Osteoblast (primary cell): Measurements from ENCODE around the gene CHST15. TPM values are rescaled to one million over a fixed set of nuclear protein-coding genes. Genes with fewer than 3 reads are reported as not detected.
"Not testable (repeated sequence)": the region's sequence is repeated elsewhere in the genome, so short reads cannot be mapped to it uniquely, and the experiment has no call there.

ENCODE experiments used
- DNase-seq: peaks from one replicate; pipeline ENCODE4 v3.0.0; 2011; ENCODE audit warnings: low spot score, mixed read lengths; ENCODE audit not compliant: insufficient read length; ENCODE audit errors: missing footprints
- H2AFZ ChIP-seq: 2 replicates; pipeline ENCODE4 v1.6.0; 2011; ENCODE audit warnings: mild to moderate bottlenecking, low read length
- H3K27ac ChIP-seq: 2 replicates; pipeline ENCODE4 v1.5.1; 2011; ENCODE audit warnings: mild to moderate bottlenecking, low read depth, low read length, moderate library complexity
- H3K27me3 ChIP-seq: 2 replicates; pipeline ENCODE4 v1.6.0; 2012; ENCODE audit warnings: mild to moderate bottlenecking, control low read depth, inconsistent platforms, low read length, moderate library complexity; ENCODE audit not compliant: insufficient read depth
- H3K36me3 ChIP-seq: 2 replicates; pipeline ENCODE4 v1.5.1; 2011; ENCODE audit warnings: mild to moderate bottlenecking, low read length, control low read depth, moderate library complexity; ENCODE audit not compliant: insufficient read depth
- H3K4me1 ChIP-seq: 2 replicates; pipeline ENCODE4 v1.5.1; 2011; ENCODE audit warnings: mild to moderate bottlenecking, low read length, control low read depth, moderate library complexity; ENCODE audit not compliant: insufficient read depth
- H3K4me2 ChIP-seq: 2 replicates; pipeline ENCODE4 v1.6.0; 2011; ENCODE audit warnings: mild to moderate bottlenecking, low read length; ENCODE audit not compliant: insufficient read depth
- H3K4me3 ChIP-seq: fragments of 200-600 bp; sonication (generic); 3 replicates; pipeline ENCODE4 v1.5.1; 2012; ENCODE audit warnings: mild to moderate bottlenecking, low read length, inconsistent platforms; ENCODE audit not compliant: insufficient read depth
- H3K79me2 ChIP-seq: 2 replicates; pipeline ENCODE4 v1.6.0; 2012; ENCODE audit warnings: mild to moderate bottlenecking, low read length, control low read depth, inconsistent platforms; ENCODE audit not compliant: insufficient read depth
- H3K9me3 ChIP-seq: 2 replicates; pipeline ENCODE4 v1.5.1; 2011; ENCODE audit warnings: low read depth, low read length, control low read depth
- H4K20me1 ChIP-seq: 2 replicates; pipeline ENCODE4 v1.6.0; 2012; ENCODE audit warnings: mild to moderate bottlenecking, low read length, control low read depth; ENCODE audit not compliant: insufficient read depth
- total RNA-seq: library from RNA; depleted of rRNA; stranded (reverse); fragments of >200 nt; gene quantifications from 2 replicates; pipeline ENCODE4 v1.2.3, GENCODE V29; 2012
- TF ChIP-seq, protein P1 (sequence below): IDR thresholded peaks from 2 replicates; pipeline ENCODE4 v1.5.1; 2011; ENCODE audit warnings: mild to moderate bottlenecking, low read depth, low read length, moderate library complexity; ENCODE audit errors: extremely low read depth

The CHST15 gene
- total RNA-seq, 1 donor = 22.8 TPM

DNA sequence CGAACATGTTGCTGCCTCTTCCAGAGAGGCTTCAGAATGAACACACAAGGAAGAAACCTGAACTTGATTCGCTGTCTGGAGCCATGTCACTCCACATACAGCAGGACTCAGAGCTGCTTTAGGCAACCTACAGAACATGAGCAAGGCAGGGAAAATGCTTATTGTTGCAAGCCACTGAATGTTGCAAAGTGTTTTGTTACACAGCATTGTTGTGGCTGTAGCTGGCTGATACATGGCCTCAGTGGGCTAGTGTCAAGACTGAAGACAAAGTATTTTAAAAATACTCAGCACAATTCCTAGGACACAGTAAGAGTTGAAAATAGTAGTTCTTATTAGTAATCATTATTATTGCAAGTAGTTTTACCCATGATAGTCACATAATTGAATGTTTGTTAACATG lies 3.1 kb upstream of the CHST15 start:
- DNase-seq = peak; percentile 29
- H3K4me2 ChIP-seq = no peak overlapping the region
- H3K27ac ChIP-seq = no peak overlapping the region
- H3K9me3 ChIP-seq = peaks cover 9% of the 10 kb centered on the region
- H3K27me3 ChIP-seq = peaks cover 12% of the 10 kb centered on the region
- H3K79me2 ChIP-seq = no peaks in the 10 kb centered on the region
- H4K20me1 ChIP-seq = peaks cover under 1% of the 10 kb centered on the region
- peaks cover 3% of the 10 kb centered on the region for H3K4me1 ChIP-seq
- TF ChIP-seq, protein P1, sequence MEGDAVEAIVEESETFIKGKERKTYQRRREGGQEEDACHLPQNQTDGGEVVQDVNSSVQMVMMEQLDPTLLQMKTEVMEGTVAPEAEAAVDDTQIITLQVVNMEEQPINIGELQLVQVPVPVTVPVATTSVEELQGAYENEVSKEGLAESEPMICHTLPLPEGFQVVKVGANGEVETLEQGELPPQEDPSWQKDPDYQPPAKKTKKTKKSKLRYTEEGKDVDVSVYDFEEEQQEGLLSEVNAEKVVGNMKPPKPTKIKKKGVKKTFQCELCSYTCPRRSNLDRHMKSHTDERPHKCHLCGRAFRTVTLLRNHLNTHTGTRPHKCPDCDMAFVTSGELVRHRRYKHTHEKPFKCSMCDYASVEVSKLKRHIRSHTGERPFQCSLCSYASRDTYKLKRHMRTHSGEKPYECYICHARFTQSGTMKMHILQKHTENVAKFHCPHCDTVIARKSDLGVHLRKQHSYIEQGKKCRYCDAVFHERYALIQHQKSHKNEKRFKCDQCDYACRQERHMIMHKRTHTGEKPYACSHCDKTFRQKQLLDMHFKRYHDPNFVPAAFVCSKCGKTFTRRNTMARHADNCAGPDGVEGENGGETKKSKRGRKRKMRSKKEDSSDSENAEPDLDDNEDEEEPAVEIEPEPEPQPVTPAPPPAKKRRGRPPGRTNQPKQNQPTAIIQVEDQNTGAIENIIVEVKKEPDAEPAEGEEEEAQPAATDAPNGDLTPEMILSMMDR = no peak
- no peak overlapping the region for H3K4me3 ChIP-seq
- no peak overlapping the region for H2AFZ ChIP-seq
- no peaks in the 10 kb centered on the region for H3K36me3 ChIP-seq

DNA sequence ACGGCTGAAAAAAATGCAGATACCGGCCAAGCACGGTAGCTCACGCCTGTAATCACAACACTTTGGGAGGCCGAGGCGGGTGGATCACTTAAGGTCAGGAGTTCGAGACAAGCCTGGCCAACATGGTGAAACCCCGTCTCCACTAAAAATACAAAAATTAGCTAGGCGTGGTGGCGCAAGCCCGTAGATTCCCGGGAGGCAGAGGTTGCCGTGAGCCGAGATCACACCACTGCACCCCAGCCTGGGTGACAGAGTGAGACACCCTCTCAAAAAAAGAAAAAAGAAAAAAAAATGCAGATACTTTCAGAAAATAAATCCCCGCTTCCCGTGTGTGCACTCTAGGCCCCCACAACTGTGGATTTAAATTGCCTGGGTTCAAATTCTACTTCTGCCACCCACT lies 2.4 kb upstream of the CHST15 start:
- H3K9me3 ChIP-seq, H4K20me1 ChIP-seq, H3K4me2 ChIP-seq, H3K36me3 ChIP-seq, DNase-seq, H3K4me3 ChIP-seq, H3K79me2 ChIP-seq, H3K4me1 ChIP-seq, H2AFZ ChIP-seq, H3K27ac ChIP-seq: not testable (repeated sequence)
- H3K27me3 ChIP-seq = peaks cover 16% of the 10 kb centered on the region

DNA sequence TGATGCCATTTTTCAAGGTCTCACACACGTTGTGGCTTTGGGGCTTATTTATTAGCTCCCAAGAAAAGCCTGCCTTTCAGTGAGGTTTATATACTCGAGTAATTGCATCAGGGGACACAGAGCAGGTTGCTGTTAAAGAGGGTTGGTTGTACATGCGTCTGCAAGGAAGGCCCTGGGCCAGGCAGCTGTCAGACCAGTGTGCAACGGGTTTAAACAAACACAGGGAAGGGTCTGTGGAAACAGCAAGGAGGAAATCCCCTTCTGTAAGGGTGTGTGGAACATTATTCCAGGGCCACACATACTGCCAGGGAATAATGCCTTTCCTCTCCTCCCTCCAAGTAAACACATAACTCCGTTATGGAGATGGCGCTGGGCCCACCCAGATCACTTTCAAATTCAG lies 1.7 kb upstream of the CHST15 start:
- Histone ChIP-seq H4K20me1 (peaks cover 13% of the 10 kb centered on the region), H3K4me1 (peaks cover 3% of the 10 kb centered on the region), H3K27ac (no peak overlapping the region), H3K9me3 (peaks cover 7% of the 10 kb centered on the region), H3K4me3 (no peak overlapping the region), H3K36me3 (no peaks in the 10 kb centered on the region), H3K27me3 (peaks cover 17% of the 10 kb centered on the region), H3K79me2 (no peaks in the 10 kb centered on the region), H3K4me2 (no peak overlapping the region), H2AFZ (no peak overlapping the region)
- TF ChIP-seq, protein P1 = no peak
- DNase-seq = peak; percentile 25

- TF ChIP-seq, protein P1 = no peak
- peak overlapping the region; percentile 67 for H3K4me3 ChIP-seq
- no peak overlapping the region for H3K27ac ChIP-seq
- H3K36me3 ChIP-seq = no peaks in the 10 kb centered on the region
- H3K79me2 ChIP-seq = no peaks in the 10 kb centered on the region
- peak overlapping the region; percentile 82 for H2AFZ ChIP-seq
- H3K9me3 ChIP-seq = peaks cover 6% of the 10 kb centered on the region
- DNase-seq = no peak
- peak overlapping the region; percentile 83 for H3K4me2 ChIP-seq
- peaks cover 17% of the 10 kb centered on the region for H3K27me3 ChIP-seq
- H3K4me1 ChIP-seq = peaks cover 3% of the 10 kb centered on the region
- peaks cover 19% of the 10 kb centered on the region for H4K20me1 ChIP-seq
These were observed 1.0 kb upstream of the CHST15 start for GRCh38 chr10:124094419-124094785.

DNA sequence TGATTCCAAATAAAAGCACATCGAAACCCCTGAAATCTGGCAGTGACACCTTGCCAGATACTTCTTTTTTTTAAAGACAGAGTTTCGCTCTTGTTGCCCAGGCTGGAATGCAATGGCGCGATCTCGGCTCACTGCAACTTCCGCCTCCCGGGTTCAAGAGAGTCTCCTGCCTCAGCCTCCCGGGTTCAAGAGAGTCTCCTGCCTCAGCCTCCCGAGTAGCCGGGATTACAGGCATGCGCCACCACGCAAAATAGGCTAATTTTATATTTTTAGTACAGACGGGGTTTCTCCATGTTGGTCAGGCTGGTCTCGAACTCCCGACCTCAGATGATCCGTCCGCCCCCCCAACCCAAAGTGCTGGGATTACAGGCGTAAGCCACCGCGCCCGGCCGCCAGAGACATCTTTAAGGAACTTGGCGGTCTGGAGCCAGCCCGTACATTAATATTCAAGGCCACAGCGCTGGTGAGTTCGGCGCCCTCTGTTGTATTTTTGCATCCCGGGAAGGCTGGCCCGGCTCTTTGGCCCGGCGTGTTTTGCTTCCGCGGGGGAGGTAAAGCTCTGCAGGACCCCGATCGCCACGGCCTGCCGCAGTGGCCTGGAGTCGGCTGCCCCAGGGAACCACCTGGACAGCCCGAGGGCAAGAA lies 498 bp upstream of the CHST15 start:
- not testable (repeated sequence) for H3K36me3 ChIP-seq, H3K27ac ChIP-seq, H3K9me3 ChIP-seq, H3K4me1 ChIP-seq, H3K79me2 ChIP-seq
- H3K4me3 ChIP-seq = peak overlapping the region; percentile 67
- peak overlapping the region; percentile 83 for H3K4me2 ChIP-seq
- peaks cover 17% of the 10 kb centered on the region for H3K27me3 ChIP-seq
- peak overlapping the region; percentile 82 for H2AFZ ChIP-seq
- peaks cover 24% of the 10 kb centered on the region for H4K20me1 ChIP-seq
- peak; percentile 84 for DNase-seq
